Measurements from ENCODE around the gene MAVS. TPM values are rescaled to one million over a fixed set of nuclear protein-coding genes. Genes with fewer than 3 reads are reported as not detected.

The MAVS gene
- total RNA-seq, 4 donors from 2014 or later, result 70.3 to 104 (median 81.8) TPM

- 96% methylated on average over 2 of the region's 2 CpGs; no CpG with 5 or more reads in 1 of the 2 donors for WGBS, 2 donors (ENCODE audit: low coverage in 1 of 2)
- TF ChIP-seq POLR2AphosphoS5 (IDR thresholded peaks at IDR 0.05), result no peak
- TF ChIP-seq, protein P1, sequence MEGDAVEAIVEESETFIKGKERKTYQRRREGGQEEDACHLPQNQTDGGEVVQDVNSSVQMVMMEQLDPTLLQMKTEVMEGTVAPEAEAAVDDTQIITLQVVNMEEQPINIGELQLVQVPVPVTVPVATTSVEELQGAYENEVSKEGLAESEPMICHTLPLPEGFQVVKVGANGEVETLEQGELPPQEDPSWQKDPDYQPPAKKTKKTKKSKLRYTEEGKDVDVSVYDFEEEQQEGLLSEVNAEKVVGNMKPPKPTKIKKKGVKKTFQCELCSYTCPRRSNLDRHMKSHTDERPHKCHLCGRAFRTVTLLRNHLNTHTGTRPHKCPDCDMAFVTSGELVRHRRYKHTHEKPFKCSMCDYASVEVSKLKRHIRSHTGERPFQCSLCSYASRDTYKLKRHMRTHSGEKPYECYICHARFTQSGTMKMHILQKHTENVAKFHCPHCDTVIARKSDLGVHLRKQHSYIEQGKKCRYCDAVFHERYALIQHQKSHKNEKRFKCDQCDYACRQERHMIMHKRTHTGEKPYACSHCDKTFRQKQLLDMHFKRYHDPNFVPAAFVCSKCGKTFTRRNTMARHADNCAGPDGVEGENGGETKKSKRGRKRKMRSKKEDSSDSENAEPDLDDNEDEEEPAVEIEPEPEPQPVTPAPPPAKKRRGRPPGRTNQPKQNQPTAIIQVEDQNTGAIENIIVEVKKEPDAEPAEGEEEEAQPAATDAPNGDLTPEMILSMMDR (IDR thresholded peaks at IDR 0.05), result no peak
- no peak for TF ChIP-seq POLR2A (IDR thresholded peaks at IDR 0.05)
- no peak for TF ChIP-seq EP300 (IDR thresholded peaks at IDR 0.05; ENCODE audit: low read depth)
- H3K27me3 ChIP-seq, result no peaks in the 10 kb centered on the region
- in situ Hi-C loops (cut with MboI; ENCODE audit: low pct_ligation_motif_present in 1 of 4, low pct_unique_long_range_greater_than_20kb in 1 of 4, low sequenced_read_pairs in 3 of 4) (no loop called here), intact Hi-C loops (cut with DNase I; ENCODE audit: low total_unique reads) (no loop called here)
- no peak overlapping the region for H3K4me3 ChIP-seq
- no peaks in the 10 kb centered on the region for H3K9me3 ChIP-seq
- no peak overlapping the region for H3K27ac ChIP-seq
- H3K4me1 ChIP-seq, result peaks cover 0 to 7% (median 0%) of the 10 kb centered on the region in 4 donors
- DNase-seq, result no peak
- peaks cover 0 to 42% (median 25%) of the 10 kb centered on the region in 4 donors for H3K36me3 ChIP-seq
Observed at GRCh38 chr20:3867802-3868201, 21.2 kb downstream of the MAVS start.

- in situ Hi-C loops (cut with MboI; ENCODE audit: low pct_ligation_motif_present in 1 of 4, low pct_unique_long_range_greater_than_20kb in 1 of 4, low sequenced_read_pairs in 3 of 4) (no loop called here), intact Hi-C loops (cut with DNase I; ENCODE audit: low total_unique reads) (no loop called here)
- peaks cover 0 to 21% (median 10%) of the 10 kb centered on the region in 4 donors for H3K36me3 ChIP-seq
- WGBS, 2 donors (ENCODE audit: low coverage in 1 of 2), result 76% methylated on average over 10 of the region's 10 CpGs; no CpG with 5 or more reads in 1 of the 2 donors
- no peaks in the 10 kb centered on the region for H3K27me3 ChIP-seq
- peak; percentile 33 for DNase-seq
- no peak overlapping the region for H3K27ac ChIP-seq
- no peaks in the 10 kb centered on the region for H3K9me3 ChIP-seq
- H3K4me3 ChIP-seq, result no peak overlapping the region
- TF ChIP-seq EP300 (IDR thresholded peaks at IDR 0.05; ENCODE audit: low read depth) (no peak), POLR2A (IDR thresholded peaks at IDR 0.05) (no peak), POLR2AphosphoS5 (IDR thresholded peaks at IDR 0.05) (no peak)
- TF ChIP-seq, protein P1 (IDR thresholded peaks at IDR 0.05), result no peak
- peaks cover 0 to 7% (median 1%) of the 10 kb centered on the region in 4 donors for H3K4me1 ChIP-seq
Observed at GRCh38 chr20:3869839-3870634, 23.4 kb downstream of the MAVS start.

DNA sequence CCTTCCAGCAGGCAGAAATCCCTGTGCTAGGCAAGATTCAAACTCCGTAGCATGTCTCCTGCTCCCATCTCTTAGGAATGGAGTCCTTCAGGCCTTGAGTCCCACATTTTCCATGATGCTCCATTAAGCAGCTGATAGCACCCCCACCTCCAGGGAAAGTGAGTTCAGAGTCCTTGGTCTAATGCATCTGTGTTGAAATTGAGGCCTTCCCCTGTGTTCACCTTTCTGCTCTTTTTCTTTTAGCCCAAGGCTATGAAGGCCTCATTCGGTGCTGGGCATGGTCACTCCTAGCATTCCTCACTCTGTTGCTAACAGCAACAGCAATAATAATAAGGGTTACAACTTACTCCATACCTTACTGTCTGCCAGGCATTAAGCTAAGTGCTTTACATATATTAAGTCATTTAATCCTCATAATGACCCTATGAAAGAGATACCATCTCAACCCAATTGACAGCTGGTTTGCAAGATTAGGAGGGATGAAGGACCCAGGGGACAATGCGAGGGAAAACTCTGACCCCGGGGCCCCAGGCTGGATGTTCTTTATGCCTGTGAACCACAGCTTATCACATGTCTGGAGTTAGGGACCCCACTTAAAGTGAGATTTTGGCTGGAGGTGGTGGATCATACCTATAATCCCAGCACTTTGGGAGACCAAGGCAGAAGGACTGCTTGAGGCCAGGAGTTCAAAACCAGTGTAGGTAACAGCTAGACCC is 25.1 kb downstream of the MAVS start:
- no peak for DNase-seq
- H3K4me3 ChIP-seq, result no peak overlapping the region
- H3K4me1 ChIP-seq, result peaks cover 0 to 7% (median 1%) of the 10 kb centered on the region in 4 donors
- WGBS, 2 donors (ENCODE audit: low coverage in 1 of 2), result 94% methylated on average over 4 of the region's 4 CpGs; no CpG with 5 or more reads in 1 of the 2 donors
- in situ Hi-C loops (cut with MboI; ENCODE audit: low pct_ligation_motif_present in 1 of 4, low pct_unique_long_range_greater_than_20kb in 1 of 4, low sequenced_read_pairs in 3 of 4), result no loop called here
- H3K36me3 ChIP-seq, result peaks cover 0 to 11% (median 2%) of the 10 kb centered on the region in 4 donors
- no peaks in the 10 kb centered on the region for H3K9me3 ChIP-seq
- no peak overlapping the region for H3K27ac ChIP-seq
- intact Hi-C loops (cut with DNase I; ENCODE audit: low total_unique reads), result no loop called here
- H3K27me3 ChIP-seq, result no peaks in the 10 kb centered on the region
- TF ChIP-seq, protein P1 (IDR thresholded peaks at IDR 0.05), result no peak
- TF ChIP-seq POLR2AphosphoS5 (IDR thresholded peaks at IDR 0.05), result no peak
- TF ChIP-seq EP300 (IDR thresholded peaks at IDR 0.05; ENCODE audit: low read depth), result no peak
- TF ChIP-seq POLR2A (IDR thresholded peaks at IDR 0.05), result no peak

GRCh38 chr20:3873507-3873906 is 26.9 kb downstream of the MAVS start:
- DNase-seq, result no peak
- Histone ChIP-seq H3K36me3 (peaks cover 0 to 6% (median 0%) of the 10 kb centered on the region in 4 donors), H3K27ac (no peak overlapping the region), H3K27me3 (no peaks in the 10 kb centered on the region), H3K9me3 (no peaks in the 10 kb centered on the region), H3K4me3 (no peak overlapping the region), H3K4me1 (peaks cover 0 to 7% (median 1%) of the 10 kb centered on the region in 4 donors)
- WGBS, 2 donors (ENCODE audit: low coverage in 1 of 2), result 96 to 98% methylated on average over 3 to 5 of the region's 5 CpGs
- in situ Hi-C loops (cut with MboI; ENCODE audit: low pct_ligation_motif_present in 1 of 4, low pct_unique_long_range_greater_than_20kb in 1 of 4, low sequenced_read_pairs in 3 of 4), result no loop called here
- intact Hi-C loops (cut with DNase I; ENCODE audit: low total_unique reads), result no loop called here
- TF ChIP-seq, protein P1 (IDR thresholded peaks at IDR 0.05), result no peak
- TF ChIP-seq POLR2A (IDR thresholded peaks at IDR 0.05) (no peak), POLR2AphosphoS5 (IDR thresholded peaks at IDR 0.05) (no peak), EP300 (IDR thresholded peaks at IDR 0.05; ENCODE audit: low read depth) (no peak)

Measured in transverse colon (tissue), 4 donors.